GM19099 (cell line): ENCODE measurements around the gene TGFB2.

ENCODE experiments used
- POLR2A ChIP-seq: IDR thresholded peaks from 3 replicates; pipeline ENCODE4 v1.6.1; 2011; ENCODE audit warnings: low read depth; ENCODE audit not compliant: insufficient read length; ENCODE audit errors: extremely low read depth

TGFB2 gene

DNA sequence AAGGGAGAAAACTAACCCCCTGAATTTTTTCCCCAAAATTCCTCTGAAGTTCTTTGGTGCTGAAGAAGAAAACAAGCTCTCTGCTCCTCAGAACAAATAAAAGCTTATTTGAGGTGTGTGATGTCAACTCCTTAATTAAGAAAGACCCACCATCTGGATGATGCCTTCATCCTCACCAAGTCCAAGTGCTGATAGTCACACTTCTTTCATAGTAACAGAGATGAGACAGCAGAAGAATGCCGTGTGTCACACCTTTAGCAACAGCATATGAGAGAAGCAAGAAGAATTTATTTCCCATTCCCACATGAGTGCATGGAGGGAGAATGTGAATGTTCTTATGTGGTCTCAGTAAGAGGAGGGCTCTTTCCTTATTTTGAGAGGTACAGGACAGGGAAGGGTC is 91.2 kb downstream of the TGFB2 start:
- TF ChIP-seq POLR2A, result no peak

DNA sequence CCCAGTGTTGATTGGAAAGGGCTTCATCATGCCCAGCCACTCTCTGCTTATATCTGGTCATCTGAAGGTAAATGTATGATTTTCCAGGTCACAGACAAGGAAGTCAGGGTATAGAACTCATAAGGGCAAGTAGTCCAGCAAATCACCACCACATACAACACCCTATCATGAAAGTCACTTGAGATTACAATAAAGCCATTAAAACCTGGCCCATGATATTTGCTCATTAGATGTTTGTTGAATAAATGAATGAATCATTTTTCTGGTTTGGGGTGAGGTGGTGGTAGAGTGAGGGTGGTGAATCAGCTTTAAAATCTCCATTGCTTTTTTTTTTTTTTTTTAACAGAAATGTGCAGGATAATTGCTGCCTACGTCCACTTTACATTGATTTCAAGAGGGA is 91.9 kb downstream of the TGFB2 start:
- no peak for TF ChIP-seq POLR2A

DNA sequence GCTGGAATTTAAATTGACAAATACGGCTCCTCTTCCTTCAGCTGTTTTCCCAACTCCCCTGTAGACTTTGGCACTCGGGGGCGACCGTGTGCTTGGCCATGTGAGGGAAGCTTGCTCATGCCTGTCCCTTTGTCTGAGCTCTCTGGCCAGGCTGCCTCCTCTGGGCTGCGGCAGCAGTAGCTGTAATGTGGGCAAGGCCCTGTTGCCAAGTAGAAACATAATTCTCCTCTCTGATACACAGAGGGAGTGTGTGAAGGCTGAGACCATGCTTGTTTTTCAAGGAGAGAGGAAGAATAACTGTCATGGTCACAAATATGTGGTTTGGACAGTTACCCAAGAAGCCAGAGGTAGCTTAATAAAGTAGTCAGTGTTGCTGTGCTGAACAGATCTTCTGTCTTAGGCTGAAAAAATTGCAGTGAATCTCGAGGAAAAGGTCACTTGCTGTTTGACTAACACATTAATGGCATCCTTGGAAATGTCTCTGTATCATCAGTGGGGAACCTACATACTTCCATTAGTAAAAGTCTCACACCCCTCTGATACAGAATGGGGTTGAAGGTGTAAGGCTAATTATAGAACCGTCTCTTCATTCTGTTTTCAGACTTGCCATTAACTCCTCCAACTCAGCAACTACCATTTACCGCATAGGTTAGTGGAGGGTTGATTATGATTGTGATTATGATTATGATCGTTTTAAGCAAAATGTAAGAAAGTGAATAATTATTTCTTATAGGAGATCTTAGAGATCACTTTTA is 94.6 kb downstream of the TGFB2 start:
- no peak for TF ChIP-seq POLR2A

DNA sequence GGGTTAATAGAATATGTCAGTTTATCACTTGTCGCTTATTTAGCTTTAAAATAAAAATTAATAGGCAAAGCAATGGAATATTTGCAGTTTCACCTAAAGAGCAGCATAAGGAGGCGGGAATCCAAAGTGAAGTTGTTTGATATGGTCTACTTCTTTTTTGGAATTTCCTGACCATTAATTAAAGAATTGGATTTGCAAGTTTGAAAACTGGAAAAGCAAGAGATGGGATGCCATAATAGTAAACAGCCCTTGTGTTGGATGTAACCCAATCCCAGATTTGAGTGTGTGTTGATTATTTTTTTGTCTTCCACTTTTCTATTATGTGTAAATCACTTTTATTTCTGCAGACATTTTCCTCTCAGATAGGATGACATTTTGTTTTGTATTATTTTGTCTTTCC is 98.1 kb downstream of the TGFB2 start:
- no peak for TF ChIP-seq POLR2A

DNA sequence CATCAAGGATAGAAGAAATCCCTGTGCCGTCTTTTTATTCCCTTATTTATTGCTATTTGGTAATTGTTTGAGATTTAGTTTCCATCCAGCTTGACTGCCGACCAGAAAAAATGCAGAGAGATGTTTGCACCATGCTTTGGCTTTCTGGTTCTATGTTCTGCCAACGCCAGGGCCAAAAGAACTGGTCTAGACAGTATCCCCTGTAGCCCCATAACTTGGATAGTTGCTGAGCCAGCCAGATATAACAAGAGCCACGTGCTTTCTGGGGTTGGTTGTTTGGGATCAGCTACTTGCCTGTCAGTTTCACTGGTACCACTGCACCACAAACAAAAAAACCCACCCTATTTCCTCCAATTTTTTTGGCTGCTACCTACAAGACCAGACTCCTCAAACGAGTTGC is 99.0 kb downstream of the TGFB2 start:
- no peak for TF ChIP-seq POLR2A

DNA sequence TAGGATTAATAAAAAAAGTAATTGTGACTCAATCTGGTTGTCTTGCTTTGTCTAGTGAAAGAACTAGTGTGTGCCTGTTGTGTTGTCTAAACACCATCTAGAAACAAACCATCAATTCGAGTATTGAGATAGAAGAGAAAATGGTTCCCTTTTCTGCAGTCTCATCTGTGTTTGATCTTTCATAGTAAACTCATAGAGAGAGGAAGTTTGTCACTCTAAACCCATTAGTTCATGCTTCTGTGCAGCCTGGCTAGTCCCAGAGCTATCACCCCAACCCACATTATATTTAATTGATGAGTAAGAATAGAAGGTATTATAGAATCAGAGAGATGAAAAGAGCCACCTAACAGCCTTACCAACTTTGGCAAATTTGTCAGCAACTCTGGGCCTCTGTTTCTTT is 99.5 kb downstream of the TGFB2 start:
- no peak for TF ChIP-seq POLR2A

- TF ChIP-seq POLR2A, result no peak
Observed at GRCh38 chr1:218447010-218447689, 102.0 kb downstream of the TGFB2 start.

- TF ChIP-seq POLR2A, result no peak
Observed at GRCh38 chr1:218451415-218451814, 106.3 kb downstream of the TGFB2 start.

- TF ChIP-seq POLR2A, result no peak
Observed at GRCh38 chr1:218454700-218455282, 109.7 kb downstream of the TGFB2 start.

DNA sequence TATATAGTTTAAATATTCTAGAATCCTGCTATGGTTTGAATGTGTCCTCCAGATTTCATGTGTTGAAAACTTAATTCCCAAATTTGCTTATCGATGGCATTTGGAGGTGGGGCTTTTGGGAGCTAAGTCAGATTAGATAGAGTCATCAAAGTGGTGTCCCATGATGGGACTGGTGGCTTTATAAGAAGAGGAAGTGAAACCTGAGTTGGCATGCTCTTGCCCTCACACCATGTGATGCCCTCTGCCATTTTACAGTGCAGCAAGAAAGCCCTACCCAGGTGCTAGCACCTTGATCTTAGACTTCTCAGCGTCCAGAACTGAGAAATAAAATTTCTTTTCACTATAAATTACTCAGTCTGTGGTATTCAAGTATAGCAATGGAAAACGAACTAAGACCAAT is 111.3 kb downstream of the TGFB2 start:
- TF ChIP-seq POLR2A, result no peak

- TF ChIP-seq POLR2A, result no peak
Observed at GRCh38 chr1:218459450-218459849, 114.3 kb downstream of the TGFB2 start.

DNA sequence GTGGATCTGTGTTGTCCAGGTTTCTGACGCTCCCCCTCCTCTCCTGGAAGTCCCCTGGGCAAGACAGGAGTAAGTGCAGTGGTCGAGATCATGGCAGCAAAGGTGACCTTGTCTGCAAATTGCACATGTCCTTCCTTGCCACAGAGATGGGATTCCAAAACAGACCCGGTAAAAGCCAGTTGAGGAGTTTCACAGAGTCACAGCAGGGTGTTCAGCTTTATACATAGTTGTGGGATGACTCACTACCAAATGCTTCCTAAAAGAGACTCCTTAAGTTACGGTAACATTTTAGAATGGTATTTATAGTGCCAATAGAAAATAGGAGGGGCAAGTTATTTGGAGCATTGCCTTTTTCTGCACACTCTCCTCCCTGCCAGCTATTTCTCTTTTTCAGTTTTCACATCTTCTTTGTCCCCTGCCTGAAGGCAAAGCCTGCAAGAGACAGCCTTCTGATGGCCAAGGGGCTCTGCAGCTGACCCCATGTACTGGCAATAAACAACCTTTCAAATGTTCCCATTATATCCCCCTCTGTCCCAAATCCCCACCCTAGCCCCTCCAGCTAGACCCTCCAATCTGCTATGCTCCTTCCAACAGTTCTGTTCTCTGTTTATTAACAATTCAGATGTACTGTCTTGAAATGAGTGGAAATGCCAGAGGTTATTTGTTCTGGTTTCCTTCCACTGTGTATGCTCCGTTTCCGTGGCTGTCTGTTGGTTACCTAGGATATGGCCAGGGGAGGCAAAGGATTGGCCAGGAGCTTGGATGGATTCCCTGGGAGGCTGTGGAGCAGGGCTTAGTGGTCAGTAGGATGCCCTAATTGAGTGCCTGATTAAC is 115.0 kb downstream of the TGFB2 start:
- TF ChIP-seq POLR2A, result no peak

DNA sequence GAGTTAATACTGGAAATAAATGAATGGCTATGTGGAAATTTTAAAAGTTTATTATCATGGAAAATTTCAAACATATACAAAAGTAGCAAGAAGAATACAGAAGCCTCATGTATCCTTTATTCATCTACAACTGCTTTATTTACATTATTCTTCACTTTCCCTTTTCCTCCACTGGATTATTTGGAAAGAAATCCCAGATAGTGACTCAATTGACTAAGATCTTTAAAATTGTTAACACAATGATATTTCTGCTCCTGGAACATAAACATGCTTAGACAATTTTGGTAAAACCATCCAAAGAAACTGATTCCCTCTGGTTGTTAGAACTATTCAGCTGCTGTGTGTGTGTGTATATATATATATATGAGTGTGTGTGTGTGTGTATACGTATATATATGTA is 116.2 kb downstream of the TGFB2 start:
- TF ChIP-seq POLR2A, result no peak

GRCh38 chr1:218462116-218462515 is 117.0 kb downstream of the TGFB2 start:
- no peak for TF ChIP-seq POLR2A

DNA sequence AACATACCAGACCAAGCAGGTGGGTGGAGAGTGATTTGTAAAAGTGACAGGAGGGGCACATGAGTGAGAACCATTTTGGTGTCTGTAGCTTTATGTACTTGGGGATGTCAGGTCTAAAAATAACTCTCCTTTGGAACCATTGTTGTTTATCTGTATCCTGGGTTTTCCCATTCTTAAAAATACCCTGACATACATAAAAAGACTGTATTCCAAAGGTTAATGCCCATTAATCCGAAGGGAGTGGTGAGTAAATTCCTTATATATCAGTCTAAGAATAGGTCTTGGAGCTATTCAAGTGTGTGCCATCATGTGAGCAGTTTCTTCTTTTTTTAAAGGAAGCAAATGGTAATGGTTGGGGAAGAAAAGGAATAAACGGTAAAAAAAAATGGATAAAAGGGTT is 117.5 kb downstream of the TGFB2 start:
- TF ChIP-seq POLR2A, result no peak

- no peak for TF ChIP-seq POLR2A
Observed at GRCh38 chr1:218463194-218464156, 118.3 kb downstream of the TGFB2 start.
